Cardiac muscle cell (in vitro differentiated cells and primary cell): Measurements from ENCODE around the gene PLOD1. TPM values are rescaled to one million over a fixed set of nuclear protein-coding genes. Genes with fewer than 3 reads are reported as not detected.

ENCODE experiments used
- DNase-seq, 2 donors: peaks; one replicate each; pipeline versions ENCODE4 v3.0.0 to v3.0.0-alpha.2; 2010 to 2017; ENCODE audit warnings: low read depth in 1 of 2, low spot score in 1 of 2
- H3K27ac ChIP-seq: fragments of 200-600 bp; sonication (generic); 2 replicates; pipeline ENCODE4 v1.5.1; 2016
- H3K27me3 ChIP-seq: fragments of 200-600 bp; sonication (generic); 2 replicates; pipeline ENCODE4 v1.6.0; 2016; ENCODE audit warnings: control low read depth
- H3K36me3 ChIP-seq: fragments of 200-600 bp; sonication (generic); 2 replicates; pipeline ENCODE4 v1.5.1; 2016; ENCODE audit warnings: control low read depth
- H3K4me1 ChIP-seq: fragments of 200-600 bp; sonication (generic); 2 replicates; pipeline ENCODE4 v1.8.1; 2017; ENCODE audit warnings: low read depth, mild to moderate bottlenecking, mixed run types
- H3K4me3 ChIP-seq: fragments of 200-600 bp; sonication (generic); 2 replicates; pipeline ENCODE4 v1.5.1; 2016; ENCODE audit warnings: mild to moderate bottlenecking
- H3K9me3 ChIP-seq: fragments of 200-600 bp; sonication (generic); 2 replicates; pipeline ENCODE4 v1.5.1; 2017; ENCODE audit warnings: low read depth, mild to moderate bottlenecking, control low read depth
- CTCF ChIP-seq: IDR thresholded peaks from 2 replicates; pipeline ENCODE4 v1.5.1; 2012; ENCODE audit warnings: low read depth, mild to moderate bottlenecking, low read length
- polyA plus RNA-seq: library from polyadenylated mRNA; unstranded; fragments of >200 nt; fragmentation: Nextera tagmentation; extraction: Ambion mirVana; gene quantifications from 2 replicates; pipeline ENCODE4 v1.2.1, GENCODE V29; 2016
- total RNA-seq: library from RNA; depleted of rRNA; stranded (reverse); fragments of >200 nt; gene quantifications from 2 replicates; pipeline ENCODE4 v1.2.3, GENCODE V29; 2016

Gene PLOD1
- total and polyA plus RNA-seq, 2 experiments from 2014 or later = 149 to 185 TPM

DNA sequence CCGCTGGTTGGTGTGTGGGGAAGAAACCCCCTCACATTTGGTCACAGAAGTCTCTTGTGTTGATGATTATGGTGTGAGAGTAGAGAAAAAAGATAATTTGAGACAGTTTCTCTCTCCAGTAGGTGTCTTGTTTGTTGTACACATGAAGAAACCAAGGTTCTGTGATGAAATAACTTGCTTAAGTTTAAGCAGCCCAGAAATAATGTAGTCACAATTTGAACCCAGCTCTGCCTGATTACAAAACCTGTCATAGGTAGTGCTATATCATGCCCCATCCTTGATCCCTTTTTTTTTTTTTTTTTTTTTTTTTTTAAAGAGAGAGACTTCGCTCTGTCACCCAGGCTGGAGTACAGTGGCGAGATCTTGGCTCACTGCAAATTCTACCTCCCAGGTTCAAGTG is 50.7 kb downstream of the PLOD1 start:
- Histone ChIP-seq H3K4me1 (peaks cover 18% of the 10 kb centered on the region), H3K36me3 (peaks cover 22% of the 10 kb centered on the region), H3K4me3 (no peak overlapping the region), H3K27ac (no peak overlapping the region), H3K9me3 (no peaks in the 10 kb centered on the region), H3K27me3 (no peaks in the 10 kb centered on the region)
- TF ChIP-seq CTCF = no peak
- no peak for DNase-seq

- Histone ChIP-seq H3K4me3 (no peak overlapping the region), H3K36me3 (peaks cover 24% of the 10 kb centered on the region), H3K27me3 (no peaks in the 10 kb centered on the region), H3K4me1 (peaks cover 21% of the 10 kb centered on the region), H3K9me3 (no peaks in the 10 kb centered on the region), H3K27ac (no peak overlapping the region)
- peak in 1 of 2 donors; percentile 12 for DNase-seq
- TF ChIP-seq CTCF = no peak
These were observed 51.3 kb downstream of the PLOD1 start for GRCh38 chr1:11985851-11986250.

GRCh38 chr1:11989669-11990068 is 55.2 kb downstream of the PLOD1 start:
- no peak overlapping the region for H3K4me3 ChIP-seq
- TF ChIP-seq CTCF = no peak
- peaks cover 27% of the 10 kb centered on the region for H3K36me3 ChIP-seq
- H3K4me1 ChIP-seq = peaks cover 17% of the 10 kb centered on the region
- H3K27ac ChIP-seq = peak overlapping the region; percentile 99
- no peaks in the 10 kb centered on the region for H3K9me3 ChIP-seq
- peak in 1 of 2 donors; percentile 39 for DNase-seq
- H3K27me3 ChIP-seq = no peaks in the 10 kb centered on the region

GRCh38 chr1:11990303-11991032 is 56.0 kb downstream of the PLOD1 start:
- DNase-seq = peak in 1 of 2 donors; percentile 84
- H3K9me3 ChIP-seq = no peaks in the 10 kb centered on the region
- peaks cover 35% of the 10 kb centered on the region for H3K36me3 ChIP-seq
- H3K27me3 ChIP-seq = no peaks in the 10 kb centered on the region
- H3K4me1 ChIP-seq = peaks cover 17% of the 10 kb centered on the region
- H3K4me3 ChIP-seq = no peak overlapping the region
- peak overlapping the region; percentile 99 for H3K27ac ChIP-seq
- no peak for TF ChIP-seq CTCF

DNA sequence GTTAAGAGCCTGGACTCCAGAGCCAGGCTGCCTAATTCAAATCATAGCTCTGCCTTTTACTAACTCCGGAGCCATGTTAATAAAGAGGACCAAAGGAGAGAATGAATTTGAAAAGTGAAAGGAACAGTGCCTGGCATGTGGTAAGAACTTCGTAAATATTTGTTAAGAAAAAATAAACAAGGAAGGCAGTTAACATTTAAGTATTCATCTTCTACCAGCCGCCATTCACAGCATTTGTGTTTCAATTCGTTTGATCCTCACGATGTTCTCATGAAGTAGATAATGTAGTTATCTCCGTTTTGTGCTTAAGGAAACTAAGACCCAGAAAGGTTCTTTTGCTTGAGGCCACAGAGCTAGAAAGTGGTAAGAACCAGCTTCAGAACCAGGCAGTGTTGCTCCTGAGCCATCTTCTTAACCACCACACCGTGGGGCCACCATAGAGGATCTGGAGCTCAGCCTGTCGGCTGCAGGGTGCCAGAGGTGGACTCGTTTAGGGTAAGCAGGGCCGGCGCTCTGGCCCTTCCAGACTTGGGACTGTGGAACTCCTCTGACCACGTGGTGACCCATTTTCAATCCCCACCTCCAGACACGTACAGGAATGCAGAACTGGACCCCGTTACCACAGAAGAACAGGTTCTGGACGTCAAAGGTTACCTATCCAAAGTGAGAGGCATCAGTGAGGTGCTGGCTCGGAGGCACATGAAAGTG is 57.6 kb downstream of the PLOD1 start:
- no peak for DNase-seq
- peaks cover 17% of the 10 kb centered on the region for H3K4me1 ChIP-seq
- no peaks in the 10 kb centered on the region for H3K27me3 ChIP-seq
- no peaks in the 10 kb centered on the region for H3K9me3 ChIP-seq
- H3K36me3 ChIP-seq = peaks cover 42% of the 10 kb centered on the region
- H3K4me3 ChIP-seq = no peak overlapping the region
- no peak for TF ChIP-seq CTCF
- peak overlapping the region; percentile 16 for H3K27ac ChIP-seq
